ENCODE measurements around the gene MXD3. TPM values are rescaled to one million over a fixed set of nuclear protein-coding genes. Genes with fewer than 3 reads are reported as not detected.

MXD3 gene
- total and polyA plus RNA-seq, 10 of the 15 experiments (the other 5 are each of a cell fraction or from before 2014, with no cell fraction given) = 0.24 to 29.8 (median 13.5) TPM

DNA sequence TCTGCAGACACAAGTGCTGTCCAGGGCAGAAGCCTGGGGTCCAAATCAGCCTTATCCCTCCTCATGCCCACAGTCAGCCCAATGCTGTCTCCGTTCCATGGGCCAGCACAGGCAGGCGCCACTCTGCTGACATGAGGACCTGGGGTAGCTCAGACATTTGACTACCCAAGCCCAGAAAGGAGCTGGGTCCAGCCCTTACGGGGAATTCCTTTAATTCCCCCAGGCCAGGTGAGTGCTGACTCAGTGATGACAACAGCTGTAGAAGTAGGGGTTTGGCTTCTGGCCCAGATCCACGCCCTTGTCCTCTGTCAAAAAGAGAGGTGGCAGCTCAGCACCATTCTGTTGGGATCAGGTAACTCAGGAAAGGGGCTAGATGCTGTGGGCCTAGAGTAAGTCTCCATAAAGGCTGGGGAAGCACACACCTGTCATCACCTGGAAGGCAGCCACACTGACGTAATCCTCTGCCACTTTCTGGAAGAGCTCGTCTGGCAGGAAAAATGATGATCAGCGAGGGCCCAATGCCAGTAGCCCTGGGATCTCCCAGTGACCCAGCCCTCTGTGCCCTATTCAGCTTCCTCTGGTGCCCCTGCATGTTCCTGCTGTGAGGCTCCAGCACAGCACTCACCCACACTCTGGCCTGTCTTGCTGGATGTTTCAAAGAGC, 10.1 kb downstream of the MXD3 start (continued):
- TF ChIP-seq, protein P1, sequence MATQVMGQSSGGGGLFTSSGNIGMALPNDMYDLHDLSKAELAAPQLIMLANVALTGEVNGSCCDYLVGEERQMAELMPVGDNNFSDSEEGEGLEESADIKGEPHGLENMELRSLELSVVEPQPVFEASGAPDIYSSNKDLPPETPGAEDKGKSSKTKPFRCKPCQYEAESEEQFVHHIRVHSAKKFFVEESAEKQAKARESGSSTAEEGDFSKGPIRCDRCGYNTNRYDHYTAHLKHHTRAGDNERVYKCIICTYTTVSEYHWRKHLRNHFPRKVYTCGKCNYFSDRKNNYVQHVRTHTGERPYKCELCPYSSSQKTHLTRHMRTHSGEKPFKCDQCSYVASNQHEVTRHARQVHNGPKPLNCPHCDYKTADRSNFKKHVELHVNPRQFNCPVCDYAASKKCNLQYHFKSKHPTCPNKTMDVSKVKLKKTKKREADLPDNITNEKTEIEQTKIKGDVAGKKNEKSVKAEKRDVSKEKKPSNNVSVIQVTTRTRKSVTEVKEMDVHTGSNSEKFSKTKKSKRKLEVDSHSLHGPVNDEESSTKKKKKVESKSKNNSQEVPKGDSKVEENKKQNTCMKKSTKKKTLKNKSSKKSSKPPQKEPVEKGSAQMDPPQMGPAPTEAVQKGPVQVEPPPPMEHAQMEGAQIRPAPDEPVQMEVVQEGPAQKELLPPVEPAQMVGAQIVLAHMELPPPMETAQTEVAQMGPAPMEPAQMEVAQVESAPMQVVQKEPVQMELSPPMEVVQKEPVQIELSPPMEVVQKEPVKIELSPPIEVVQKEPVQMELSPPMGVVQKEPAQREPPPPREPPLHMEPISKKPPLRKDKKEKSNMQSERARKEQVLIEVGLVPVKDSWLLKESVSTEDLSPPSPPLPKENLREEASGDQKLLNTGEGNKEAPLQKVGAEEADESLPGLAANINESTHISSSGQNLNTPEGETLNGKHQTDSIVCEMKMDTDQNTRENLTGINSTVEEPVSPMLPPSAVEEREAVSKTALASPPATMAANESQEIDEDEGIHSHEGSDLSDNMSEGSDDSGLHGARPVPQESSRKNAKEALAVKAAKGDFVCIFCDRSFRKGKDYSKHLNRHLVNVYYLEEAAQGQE (IDR thresholded peaks at IDR 0.05; ENCODE audit: low read depth, low read length) = no peak
- TF ChIP-seq RBBP5 (conservative IDR thresholded peaks at IDR 0.05) (no peak), LARP7 (IDR thresholded peaks at IDR 0.05) (no peak), CREB1 (IDR thresholded peaks at IDR 0.05; ENCODE audit: low read depth) (peak; percentile 33; the same call in 1 of the 2 replicates), NBN (IDR thresholded peaks at IDR 0.05) (no peak), MTA2 (IDR thresholded peaks at IDR 0.05; ENCODE audit: low read depth) (no peak), NRF1 (conservative IDR thresholded peaks at IDR 0.05; ENCODE audit: low read depth, low read length) (no peak), PML (IDR thresholded peaks at IDR 0.05; ENCODE audit: low read length) (no peak)
- TF ChIP-seq, protein P2, sequence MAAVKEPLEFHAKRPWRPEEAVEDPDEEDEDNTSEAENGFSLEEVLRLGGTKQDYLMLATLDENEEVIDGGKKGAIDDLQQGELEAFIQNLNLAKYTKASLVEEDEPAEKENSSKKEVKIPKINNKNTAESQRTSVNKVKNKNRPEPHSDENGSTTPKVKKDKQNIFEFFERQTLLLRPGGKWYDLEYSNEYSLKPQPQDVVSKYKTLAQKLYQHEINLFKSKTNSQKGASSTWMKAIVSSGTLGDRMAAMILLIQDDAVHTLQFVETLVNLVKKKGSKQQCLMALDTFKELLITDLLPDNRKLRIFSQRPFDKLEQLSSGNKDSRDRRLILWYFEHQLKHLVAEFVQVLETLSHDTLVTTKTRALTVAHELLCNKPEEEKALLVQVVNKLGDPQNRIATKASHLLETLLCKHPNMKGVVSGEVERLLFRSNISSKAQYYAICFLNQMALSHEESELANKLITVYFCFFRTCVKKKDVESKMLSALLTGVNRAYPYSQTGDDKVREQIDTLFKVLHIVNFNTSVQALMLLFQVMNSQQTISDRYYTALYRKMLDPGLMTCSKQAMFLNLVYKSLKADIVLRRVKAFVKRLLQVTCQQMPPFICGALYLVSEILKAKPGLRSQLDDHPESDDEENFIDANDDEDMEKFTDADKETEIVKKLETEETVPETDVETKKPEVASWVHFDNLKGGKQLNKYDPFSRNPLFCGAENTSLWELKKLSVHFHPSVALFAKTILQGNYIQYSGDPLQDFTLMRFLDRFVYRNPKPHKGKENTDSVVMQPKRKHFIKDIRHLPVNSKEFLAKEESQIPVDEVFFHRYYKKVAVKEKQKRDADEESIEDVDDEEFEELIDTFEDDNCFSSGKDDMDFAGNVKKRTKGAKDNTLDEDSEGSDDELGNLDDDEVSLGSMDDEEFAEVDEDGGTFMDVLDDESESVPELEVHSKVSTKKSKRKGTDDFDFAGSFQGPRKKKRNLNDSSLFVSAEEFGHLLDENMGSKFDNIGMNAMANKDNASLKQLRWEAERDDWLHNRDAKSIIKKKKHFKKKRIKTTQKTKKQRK (IDR thresholded peaks at IDR 0.05; ENCODE audit: low read depth, low read length) = no peak
- TF ChIP-seq, protein P3, sequence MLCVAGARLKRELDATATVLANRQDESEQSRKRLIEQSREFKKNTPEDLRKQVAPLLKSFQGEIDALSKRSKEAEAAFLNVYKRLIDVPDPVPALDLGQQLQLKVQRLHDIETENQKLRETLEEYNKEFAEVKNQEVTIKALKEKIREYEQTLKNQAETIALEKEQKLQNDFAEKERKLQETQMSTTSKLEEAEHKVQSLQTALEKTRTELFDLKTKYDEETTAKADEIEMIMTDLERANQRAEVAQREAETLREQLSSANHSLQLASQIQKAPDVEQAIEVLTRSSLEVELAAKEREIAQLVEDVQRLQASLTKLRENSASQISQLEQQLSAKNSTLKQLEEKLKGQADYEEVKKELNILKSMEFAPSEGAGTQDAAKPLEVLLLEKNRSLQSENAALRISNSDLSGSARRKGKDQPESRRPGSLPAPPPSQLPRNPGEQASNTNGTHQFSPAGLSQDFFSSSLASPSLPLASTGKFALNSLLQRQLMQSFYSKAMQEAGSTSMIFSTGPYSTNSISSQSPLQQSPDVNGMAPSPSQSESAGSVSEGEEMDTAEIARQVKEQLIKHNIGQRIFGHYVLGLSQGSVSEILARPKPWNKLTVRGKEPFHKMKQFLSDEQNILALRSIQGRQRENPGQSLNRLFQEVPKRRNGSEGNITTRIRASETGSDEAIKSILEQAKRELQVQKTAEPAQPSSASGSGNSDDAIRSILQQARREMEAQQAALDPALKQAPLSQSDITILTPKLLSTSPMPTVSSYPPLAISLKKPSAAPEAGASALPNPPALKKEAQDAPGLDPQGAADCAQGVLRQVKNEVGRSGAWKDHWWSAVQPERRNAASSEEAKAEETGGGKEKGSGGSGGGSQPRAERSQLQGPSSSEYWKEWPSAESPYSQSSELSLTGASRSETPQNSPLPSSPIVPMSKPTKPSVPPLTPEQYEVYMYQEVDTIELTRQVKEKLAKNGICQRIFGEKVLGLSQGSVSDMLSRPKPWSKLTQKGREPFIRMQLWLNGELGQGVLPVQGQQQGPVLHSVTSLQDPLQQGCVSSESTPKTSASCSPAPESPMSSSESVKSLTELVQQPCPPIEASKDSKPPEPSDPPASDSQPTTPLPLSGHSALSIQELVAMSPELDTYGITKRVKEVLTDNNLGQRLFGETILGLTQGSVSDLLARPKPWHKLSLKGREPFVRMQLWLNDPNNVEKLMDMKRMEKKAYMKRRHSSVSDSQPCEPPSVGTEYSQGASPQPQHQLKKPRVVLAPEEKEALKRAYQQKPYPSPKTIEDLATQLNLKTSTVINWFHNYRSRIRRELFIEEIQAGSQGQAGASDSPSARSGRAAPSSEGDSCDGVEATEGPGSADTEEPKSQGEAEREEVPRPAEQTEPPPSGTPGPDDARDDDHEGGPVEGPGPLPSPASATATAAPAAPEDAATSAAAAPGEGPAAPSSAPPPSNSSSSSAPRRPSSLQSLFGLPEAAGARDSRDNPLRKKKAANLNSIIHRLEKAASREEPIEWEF (IDR thresholded peaks at IDR 0.05; ENCODE audit: insufficient replicate concordance, low read depth, low read length) = no peak
- TF ChIP-seq, protein P4, sequence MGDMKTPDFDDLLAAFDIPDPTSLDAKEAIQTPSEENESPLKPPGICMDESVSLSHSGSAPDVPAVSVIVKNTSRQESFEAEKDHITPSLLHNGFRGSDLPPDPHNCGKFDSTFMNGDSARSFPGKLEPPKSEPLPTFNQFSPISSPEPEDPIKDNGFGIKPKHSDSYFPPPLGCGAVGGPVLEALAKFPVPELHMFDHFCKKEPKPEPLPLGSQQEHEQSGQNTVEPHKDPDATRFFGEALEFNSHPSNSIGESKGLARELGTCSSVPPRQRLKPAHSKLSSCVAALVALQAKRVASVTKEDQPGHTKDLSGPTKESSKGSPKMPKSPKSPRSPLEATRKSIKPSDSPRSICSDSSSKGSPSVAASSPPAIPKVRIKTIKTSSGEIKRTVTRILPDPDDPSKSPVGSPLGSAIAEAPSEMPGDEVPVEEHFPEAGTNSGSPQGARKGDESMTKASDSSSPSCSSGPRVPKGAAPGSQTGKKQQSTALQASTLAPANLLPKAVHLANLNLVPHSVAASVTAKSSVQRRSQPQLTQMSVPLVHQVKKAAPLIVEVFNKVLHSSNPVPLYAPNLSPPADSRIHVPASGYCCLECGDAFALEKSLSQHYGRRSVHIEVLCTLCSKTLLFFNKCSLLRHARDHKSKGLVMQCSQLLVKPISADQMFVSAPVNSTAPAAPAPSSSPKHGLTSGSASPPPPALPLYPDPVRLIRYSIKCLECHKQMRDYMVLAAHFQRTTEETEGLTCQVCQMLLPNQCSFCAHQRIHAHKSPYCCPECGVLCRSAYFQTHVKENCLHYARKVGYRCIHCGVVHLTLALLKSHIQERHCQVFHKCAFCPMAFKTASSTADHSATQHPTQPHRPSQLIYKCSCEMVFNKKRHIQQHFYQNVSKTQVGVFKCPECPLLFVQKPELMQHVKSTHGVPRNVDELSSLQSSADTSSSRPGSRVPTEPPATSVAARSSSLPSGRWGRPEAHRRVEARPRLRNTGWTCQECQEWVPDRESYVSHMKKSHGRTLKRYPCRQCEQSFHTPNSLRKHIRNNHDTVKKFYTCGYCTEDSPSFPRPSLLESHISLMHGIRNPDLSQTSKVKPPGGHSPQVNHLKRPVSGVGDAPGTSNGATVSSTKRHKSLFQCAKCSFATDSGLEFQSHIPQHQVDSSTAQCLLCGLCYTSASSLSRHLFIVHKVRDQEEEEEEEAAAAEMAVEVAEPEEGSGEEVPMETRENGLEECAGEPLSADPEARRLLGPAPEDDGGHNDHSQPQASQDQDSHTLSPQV (IDR thresholded peaks at IDR 0.05) = no peak

Data from GM12878 (cell line).